B cell (primary cell): ENCODE data around the gene TTC4.

Experiments
- CTCF ChIP-seq: fragments of 200-600 bp; IDR thresholded peaks from one replicate; pipeline ENCODE4 v1.8.0; 2022; ENCODE audit warnings: antibody characterized with exemption, mild to moderate bottlenecking
- EZH2 ChIP-seq: IDR thresholded peaks from 2 replicates; pipeline ENCODE4 v1.6.1; 2012; ENCODE audit warnings: borderline replicate concordance, low read depth, mild to moderate bottlenecking, moderate library complexity, low read length; ENCODE audit not compliant: insufficient read depth, poor library complexity, severe bottlenecking

DNA sequence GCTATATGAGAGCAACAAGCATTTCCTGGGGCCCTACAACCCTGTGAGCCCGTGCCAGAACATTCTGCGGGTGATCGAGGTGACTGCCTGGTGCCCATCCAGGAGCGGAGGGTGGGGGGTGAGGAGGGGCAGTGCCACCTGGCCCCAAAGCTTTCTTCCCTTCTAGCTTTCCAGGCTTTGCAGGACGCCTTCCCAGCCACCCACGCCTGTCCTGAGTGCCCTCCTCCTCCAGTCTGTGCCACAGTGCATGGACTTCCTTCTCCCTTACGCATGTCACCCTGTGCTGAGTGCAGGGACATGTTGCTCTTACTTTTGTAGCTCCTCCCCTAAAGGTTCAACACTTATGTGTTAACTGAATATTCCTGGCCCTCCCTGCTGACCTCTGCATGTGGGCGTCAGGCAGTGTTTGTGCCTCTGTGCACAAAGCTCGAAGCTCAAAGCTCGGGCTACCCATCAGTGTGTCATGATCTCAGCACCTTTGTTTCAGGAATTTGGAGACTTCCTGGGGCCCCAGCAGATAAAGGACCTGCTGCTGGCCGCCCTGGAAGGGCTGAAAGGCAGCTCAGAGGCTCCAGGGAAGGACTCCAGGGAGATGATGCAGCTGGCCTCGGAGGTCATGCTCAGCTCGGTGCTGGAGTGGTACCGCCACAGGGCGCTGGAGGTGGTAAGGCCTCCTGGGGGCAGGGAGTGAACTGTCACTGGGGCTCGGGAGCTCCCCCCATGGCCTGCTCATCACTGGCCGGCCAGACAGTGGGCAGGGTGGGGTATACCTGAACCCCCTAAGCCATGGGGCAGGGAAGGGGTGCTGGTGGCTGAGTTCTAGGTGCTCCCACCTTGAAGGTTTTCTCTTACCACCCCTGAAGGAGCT, 36.7 kb upstream of the TTC4 start:
- TF ChIP-seq CTCF (no peak), EZH2 (no peak)
